IMR-90 (cell line): ENCODE data around the gene MYO7B. TPM values are rescaled to one million over a fixed set of nuclear protein-coding genes. Genes with fewer than 3 reads are reported as not detected.

Source experiments
- ATAC-seq: fragments of 200-7000 bp; cut with Tn5 transposase; 2 replicates; pipeline ENCODE4 v1.9.1; 2020; ENCODE audit warnings: low read depth, mild to moderate bottlenecking, moderate library complexity
- BruUV-seq: library from RNA; stranded (reverse); fragments of 400-500 nt; replicated peaks from 2 replicates; lab custom pipeline; 2021; lab: Mats Ljungman, UMichigan
- CTCF ChIA-PET: fragments of 300-600 bp; formaldehyde crosslinking; extraction: SDS; loops from one replicate; lab custom pipeline; 2021; ENCODE audit warnings: antibody characterized with exemption; lab: Yijun Ruan, JAX
- POLR2A ChIA-PET: fragments of 300-600 bp; sonication (Branson Sonifier 250); formaldehyde crosslinking; loops from one replicate; lab custom pipeline; 2022; ENCODE audit warnings: antibody characterized with exemption; ENCODE audit not compliant: unreplicated experiment; lab: Charles Lee
- DNase-seq: peaks from one replicate; pipeline ENCODE4 v3.0.0; 2013
- H2AFZ ChIP-seq: replicated peaks from 2 replicates; pipeline ENCODE3; 2013; ENCODE audit warnings: low read length, mild to moderate bottlenecking; ENCODE audit not compliant: poor library complexity
- H2AK5ac ChIP-seq: 2 replicates; pipeline ENCODE4 v1.6.1; 2013; ENCODE audit warnings: low read depth, low read length, inconsistent platforms
- H2AK9ac ChIP-seq: replicated peaks from 2 replicates; pipeline ENCODE3; 2013; ENCODE audit warnings: mild to moderate bottlenecking, low read depth, low read length, moderate library complexity; ENCODE audit not compliant: poor library complexity
- H2BK120ac ChIP-seq: 2 replicates; pipeline ENCODE4 v1.6.1; 2013; ENCODE audit warnings: low read depth, low read length, inconsistent platforms
- H2BK15ac ChIP-seq: 3 replicates; pipeline ENCODE4 v1.6.1; 2013; ENCODE audit warnings: low read depth, low read length, inconsistent platforms
- H2BK20ac ChIP-seq: 2 replicates; pipeline ENCODE4 v1.6.1; 2013; ENCODE audit warnings: low read depth, mild to moderate bottlenecking, inconsistent platforms, low read length, moderate library complexity
- H2BK5ac ChIP-seq: 2 replicates; pipeline ENCODE4 v1.6.1; 2013; ENCODE audit warnings: mild to moderate bottlenecking, low read depth, low read length, inconsistent platforms; ENCODE audit not compliant: poor library complexity, severe bottlenecking
- H3K14ac ChIP-seq: replicated peaks from 2 replicates; pipeline ENCODE4 v1.6.1; 2013; ENCODE audit warnings: low read depth, low read length, inconsistent platforms
- H3K18ac ChIP-seq: 2 replicates; pipeline ENCODE4 v1.6.1; 2013; ENCODE audit warnings: low read depth, low read length, control low read depth
- H3K23ac ChIP-seq: 2 replicates; pipeline ENCODE4 v1.6.1; 2013; ENCODE audit warnings: low read depth, low read length, inconsistent platforms
- H3K27ac ChIP-seq: 2 replicates; pipeline ENCODE4 v1.5.1; 2013; ENCODE audit warnings: mild to moderate bottlenecking, control low read depth, low read length; ENCODE audit not compliant: insufficient read depth
- H3K27me3 ChIP-seq: 2 replicates; pipeline ENCODE4 v1.6.1; 2013; ENCODE audit warnings: low read length; ENCODE audit not compliant: control insufficient read depth, insufficient read depth
- H3K36me3 ChIP-seq: 2 replicates; pipeline ENCODE4 v1.6.1; 2013; ENCODE audit warnings: low read length, mixed read lengths; ENCODE audit not compliant: control insufficient read depth, insufficient read depth
- H3K4ac ChIP-seq: 2 replicates; pipeline ENCODE4 v1.6.1; 2013; ENCODE audit warnings: low read depth, low read length, inconsistent platforms
- H3K4me1 ChIP-seq: 2 replicates; pipeline ENCODE4 v1.6.1; 2013; ENCODE audit warnings: low read length, mixed read lengths; ENCODE audit not compliant: control insufficient read depth, insufficient read depth
- H3K4me2 ChIP-seq: 2 replicates; pipeline ENCODE4 v1.6.1; 2013; ENCODE audit warnings: low read depth, mild to moderate bottlenecking, control low read depth, low read length, moderate library complexity
- H3K4me3 ChIP-seq: 2 replicates; pipeline ENCODE4 v1.5.1; 2013; ENCODE audit warnings: low read depth, mild to moderate bottlenecking, control low read depth, low read length, moderate library complexity; ENCODE audit not compliant: insufficient read depth
- H3K56ac ChIP-seq: 2 replicates; pipeline ENCODE4 v1.6.1; 2013; ENCODE audit warnings: low read length, inconsistent platforms; ENCODE audit not compliant: insufficient read depth; ENCODE audit errors: extremely low read depth
- H3K79me1 ChIP-seq, 2 experiments: 2 replicates each; pipeline ENCODE4 v1.6.1; 2013; ENCODE audit warnings: low read length in 2 of 2, inconsistent platforms in 1 of 2, low read depth in 1 of 2
- H3K9ac ChIP-seq: 2 replicates; pipeline ENCODE4 v1.6.1; 2013; ENCODE audit warnings: low read depth, low read length, control low read depth
- H3K9me1 ChIP-seq: 2 replicates; pipeline ENCODE4 v1.6.1; 2013; ENCODE audit warnings: low read length, inconsistent platforms; ENCODE audit not compliant: insufficient read depth
- H3K9me3 ChIP-seq: 2 replicates; pipeline ENCODE4 v1.6.1; 2013; ENCODE audit warnings: low read length; ENCODE audit not compliant: control insufficient read depth, insufficient read depth
- H4K20me1 ChIP-seq: 2 replicates; pipeline ENCODE4 v1.6.1; 2013; ENCODE audit warnings: low read length, inconsistent platforms; ENCODE audit not compliant: insufficient read depth
- H4K5ac ChIP-seq: 2 replicates; pipeline ENCODE4 v1.6.1; 2013; ENCODE audit warnings: mild to moderate bottlenecking, low read depth, low read length, control low read depth
- H4K8ac ChIP-seq, 2 experiments: 2 replicates each; pipeline ENCODE4 v1.6.1; 2013; ENCODE audit warnings: low read depth in 2 of 2, low read length in 2 of 2, control low read depth in 1 of 2, inconsistent platforms in 1 of 2
- H4K91ac ChIP-seq: 2 replicates; pipeline ENCODE4 v1.6.1; 2013; ENCODE audit warnings: low read depth, low read length, inconsistent platforms; ENCODE audit not compliant: insufficient read depth
- BHLHE40 ChIP-seq: fragments of 150-350 bp; IDR thresholded peaks from 2 replicates; pipeline ENCODE4 v1.6.1; 2016; ENCODE audit warnings: mild to moderate bottlenecking, low read depth, low read length
- CEBPB ChIP-seq: IDR thresholded peaks from 2 replicates; pipeline ENCODE4 v1.6.1; 2012; ENCODE audit warnings: low read depth, low read length, improper control_type of control experiment
- CHD1 ChIP-seq: IDR thresholded peaks from 2 replicates; pipeline ENCODE4 v1.6.1; 2012; ENCODE audit warnings: low read depth, low read length, improper control_type of control experiment
- CTCF ChIP-seq: conservative IDR thresholded peaks from 2 replicates; pipeline ENCODE4 v1.5.1; 2012; ENCODE audit warnings: mild to moderate bottlenecking, low read depth, low read length, improper control_type of control experiment
- ELK1 ChIP-seq: fragments of 150-350 bp; IDR thresholded peaks from 2 replicates; pipeline ENCODE4 v1.6.1; 2016; ENCODE audit warnings: low read depth, mild to moderate bottlenecking, low read length, moderate library complexity, borderline replicate concordance
- FOS ChIP-seq: fragments of 150-350 bp; IDR thresholded peaks from 2 replicates; pipeline ENCODE4 v1.6.1; 2016; ENCODE audit warnings: low read depth, low read length
- MAFK ChIP-seq: IDR thresholded peaks from 2 replicates; pipeline ENCODE4 v1.6.1; 2012; ENCODE audit warnings: low read depth, low read length, improper control_type of control experiment
- MAZ ChIP-seq: IDR thresholded peaks from 2 replicates; pipeline ENCODE4 v1.6.1; 2012; ENCODE audit warnings: low read depth, mild to moderate bottlenecking, low read length, improper control_type of control experiment, moderate library complexity, borderline replicate concordance
- MXI1 ChIP-seq: IDR thresholded peaks from 2 replicates; pipeline ENCODE4 v1.6.1; 2012; ENCODE audit warnings: low read depth, mild to moderate bottlenecking, low read length, moderate library complexity, borderline replicate concordance
- NFE2L2 ChIP-seq: fragments of 150-350 bp; IDR thresholded peaks from 2 replicates; pipeline ENCODE4 v1.6.1; 2016; ENCODE audit warnings: low read depth, mild to moderate bottlenecking, low read length
- POLR2A ChIP-seq: IDR thresholded peaks from 2 replicates; pipeline ENCODE4 v1.6.1; 2012; ENCODE audit warnings: mild to moderate bottlenecking, low read depth, low read length
- RAD21 ChIP-seq: IDR thresholded peaks from 2 replicates; pipeline ENCODE4 v1.6.1; 2012; ENCODE audit warnings: low read length, improper control_type of control experiment
- RCOR1 ChIP-seq: IDR thresholded peaks from 2 replicates; pipeline ENCODE4 v1.6.1; 2012; ENCODE audit warnings: mild to moderate bottlenecking, low read length, improper control_type of control experiment; ENCODE audit not compliant: insufficient replicate concordance
- RFX5 ChIP-seq: IDR thresholded peaks from 2 replicates; pipeline ENCODE4 v1.8.0; 2012; ENCODE audit warnings: low read depth, mild to moderate bottlenecking, low read length, moderate library complexity
- SMC3 ChIP-seq: fragments of 150-350 bp; IDR thresholded peaks from 2 replicates; pipeline ENCODE4 v1.6.1; 2016; ENCODE audit warnings: low read depth, mild to moderate bottlenecking, antibody characterized with exemption, low read length, moderate library complexity
- USF2 ChIP-seq: fragments of 150-350 bp; IDR thresholded peaks from 2 replicates; pipeline ENCODE4 v1.6.1; 2017; ENCODE audit warnings: mild to moderate bottlenecking, antibody characterized with exemption, low read length, low read depth
- WGBS, 2 experiments: methylation state at CpG; one replicate each; pipeline versions ENCODE4 v1.1.5 to v1.1.7; 2013; ENCODE audit warnings: missing lambda C conversion rate in 2 of 2; ENCODE audit not compliant: insufficient read length in 1 of 2; ENCODE audit errors: extremely low coverage in 2 of 2; 5-methylcytosine and 5-hydroxymethylcytosine counted together
- dilution Hi-C: fragments of 300-500 bp; cut with HindIII; formaldehyde crosslinking; loops from one replicate; pipeline ENCODE4 v1.14.3; 2018; ENCODE audit warnings: low sequenced_read_pairs; ENCODE audit not compliant: unreplicated experiment
- in situ Hi-C: fragments of 300-500 bp; cut with MboI; formaldehyde crosslinking; loops from 3 replicates; pipeline ENCODE4 v1.14.3; 2019; ENCODE audit warnings: low sequenced_read_pairs, inconsistent platforms, mixed read lengths
- intact Hi-C: fragments of 100-400 bp; cut with micrococcal nuclease; formaldehyde crosslinking; loops from 2 replicates; pipeline ENCODE4 v1.10.0; 2022
- polyA plus RNA-seq, 3 experiments: library from polyadenylated mRNA; depleted of rRNA; stranded (reverse); fragments of >200 nt; gene quantifications; 2 replicates each; pipeline ENCODE4 v1.2.3, GENCODE V29; 2012; ENCODE audit warnings: low replicate concordance in 1 of 3
- total RNA-seq: library from RNA; depleted of rRNA; stranded (reverse); fragments of >200 nt; gene quantifications from 2 replicates; pipeline ENCODE4 v1.2.3, GENCODE V29; 2012

MYO7B gene
- total and polyA plus RNA-seq, 2 of the 4 experiments (the other 2 are of a cell fraction), result 0.18 to 0.46 TPM

- no peak overlapping the region for H3K23ac ChIP-seq
- no peak overlapping the region for H3K14ac ChIP-seq
- ChIA-PET CTCF (no interaction called here), POLR2A (no interaction called here)
- 0 out of 2 replicates have a peak overlapping the region, but pooled peaks have one; percentile 2 for H2BK120ac ChIP-seq
- no peak overlapping the region for H4K5ac ChIP-seq
- no peak overlapping the region for H3K4ac ChIP-seq
- TF ChIP-seq USF2, result no peak
- no peak for TF ChIP-seq MXI1
- TF ChIP-seq BHLHE40, result no peak
- no peak for TF ChIP-seq RAD21
- TF ChIP-seq FOS, result no peak
- no peak for TF ChIP-seq NFE2L2
- TF ChIP-seq MAFK, result no peak
- TF ChIP-seq RFX5, result no peak
- no peak for TF ChIP-seq SMC3
- TF ChIP-seq CHD1, result no peak
- TF ChIP-seq POLR2A, result no peak
- TF ChIP-seq CEBPB, result no peak
- TF ChIP-seq RCOR1, result no peak
- TF ChIP-seq CTCF, result no peak
- TF ChIP-seq ELK1, result no peak
- TF ChIP-seq MAZ, result no peak
- H3K27me3 ChIP-seq, result no peaks in the 10 kb centered on the region; the same call in 1 of the 2 replicates
- H2BK20ac ChIP-seq, result no peak overlapping the region
- no peaks in the 10 kb centered on the region for H4K20me1 ChIP-seq
- H3K36me3 ChIP-seq, result no peaks in the 10 kb centered on the region
- 100% methylated on average over 9 of the region's 15 CpGs; no CpG with 5 or more reads in 1 of the 2 experiments for WGBS, 2 experiments
- no peak overlapping the region for H3K56ac ChIP-seq
- no TSS peak for BruUV-seq
- H2BK5ac ChIP-seq, result no peak overlapping the region
- no peak overlapping the region for H3K9ac ChIP-seq
- in situ Hi-C loops (no loop called here), dilution Hi-C loops (no loop called here), intact Hi-C loops (loop anchor here (2.0 kb wide), 1 partner anchor 13 kb away; no protein-coding TSS in a partner anchor)
- no peak overlapping the region for H3K27ac ChIP-seq
- no peak overlapping the region for H4K8ac ChIP-seq
- no peak overlapping the region for H2AK9ac ChIP-seq
- ATAC-seq (no peak), DNase-seq (no peak)
- peaks cover 6% of the 10 kb centered on the region; the same call in 1 of the 2 replicates for H3K9me1 ChIP-seq
- no peak overlapping the region for H2AFZ ChIP-seq
- no peak overlapping the region for H3K4me3 ChIP-seq
- no peaks in the 10 kb centered on the region for H3K9me3 ChIP-seq
- no peak overlapping the region for H3K4me2 ChIP-seq
- no peaks in the 10 kb centered on the region for H3K79me1 ChIP-seq
- H3K4me1 ChIP-seq, result peaks cover 5% of the 10 kb centered on the region
- H3K18ac ChIP-seq, result no peak overlapping the region
- no peak overlapping the region for H2BK15ac ChIP-seq
- peak overlapping the region; percentile 24; the same call in 1 of the 2 replicates for H2AK5ac ChIP-seq
- no peak overlapping the region for H4K91ac ChIP-seq
Measured at GRCh38 chr2:127621981-127622431, 86.5 kb downstream of the MYO7B start.
